Uterus (tissue), 4 donors: ENCODE data around the gene WNK1. TPM values are rescaled to one million over a fixed set of nuclear protein-coding genes. Genes with fewer than 3 reads are reported as not detected.

ENCODE experiments used
- DNase-seq, 2 donors: peaks; one replicate each; pipeline ENCODE4 v3.0.0-alpha.2; 2019 to 2020
- H3K27ac ChIP-seq, 2 donors: fragments of 200-600 bp; sonication (generic); 1 replicate in 1 of 2; 2 replicates in 1 of 2; pipeline ENCODE4 v1.5.1; 2016 to 2018
- H3K27me3 ChIP-seq, 2 donors: fragments of 200-600 bp; sonication (generic); one replicate each; pipeline ENCODE4 v1.5.1; 2018 to 2019; ENCODE audit warnings: control low read depth in 1 of 2
- H3K36me3 ChIP-seq, 2 donors: fragments of 200-600 bp; sonication (generic); one replicate each; pipeline ENCODE4 v1.5.1; 2019; ENCODE audit warnings: control low read depth in 1 of 2
- H3K4me1 ChIP-seq, 2 donors: fragments of 200-600 bp; sonication (generic); one replicate each; pipeline ENCODE4 v1.5.1; 2018 to 2019; ENCODE audit warnings: control low read depth in 1 of 2
- H3K4me3 ChIP-seq, 2 donors: fragments of 200-600 bp; sonication (generic); 1 replicate in 1 of 2; 2 replicates in 1 of 2; pipeline ENCODE4 v1.5.1; 2018 to 2019; ENCODE audit warnings: mild to moderate bottlenecking in 1 of 2
- H3K9me3 ChIP-seq, 2 donors: fragments of 200-600 bp; sonication (generic); one replicate each; pipeline ENCODE4 v1.5.1; 2019; ENCODE audit warnings: control low read depth in 1 of 2
- CTCF ChIP-seq, 4 experiments: fragments of 200-600 bp in 2 of 4; fragments of 450-650 bp in 2 of 4; sonication (generic) in 2 of 4; IDR thresholded peaks; one replicate each; pipeline ENCODE4 v1.5.1; 2016 to 2019; ENCODE audit warnings: antibody characterized with exemption in 4 of 4, mild to moderate bottlenecking in 2 of 4, moderate library complexity in 1 of 4
- POLR2A ChIP-seq, 2 donors: fragments of 450-650 bp; IDR thresholded peaks; one replicate each; pipeline ENCODE4 v1.6.1; 2016; ENCODE audit warnings: antibody characterized with exemption in 2 of 2, mild to moderate bottlenecking in 1 of 2, moderate library complexity in 1 of 2
- intact Hi-C: fragments of 100-400 bp; cut with DNase I; formaldehyde crosslinking; loops from one replicate; pipeline ENCODE4 v1.15.1; 2023; ENCODE audit warnings: low total_unique reads
- total RNA-seq, 4 donors: library from RNA; depleted of rRNA in 3 of 4; stranded (reverse); fragments of >200 nt in 3 of 4; gene quantifications; one replicate each; pipeline versions ENCODE4 v1.1.0 to v1.2.4, GENCODE V29; 2014 to 2023
- donor health status: DM: yes; HTN: yes; CAD: no.

The WNK1 gene
- total RNA-seq, 4 donors from 2014 or later: 57.1 to 208 (median 81.0) TPM

- DNase-seq: no peak
- no peak for TF ChIP-seq CTCF (IDR thresholded peaks at IDR 0.05)
- TF ChIP-seq POLR2A (IDR thresholded peaks at IDR 0.05): no peak
- H3K36me3 ChIP-seq: no peaks in the 10 kb centered on the region
- intact Hi-C loops: no loop called here
- H3K4me3 ChIP-seq: no peak overlapping the region
- H3K4me1 ChIP-seq: peaks cover 4 to 5% of the 10 kb centered on the region in 2 donors
- H3K27ac ChIP-seq: no peak overlapping the region
- no peaks in the 10 kb centered on the region for H3K9me3 ChIP-seq
- H3K27me3 ChIP-seq: no peaks in the 10 kb centered on the region
These were observed 50.1 kb downstream of the WNK1 start for GRCh38 chr12:802242-803120.

- Histone ChIP-seq H3K9me3 (no peaks in the 10 kb centered on the region), H3K36me3 (no peaks in the 10 kb centered on the region), H3K27me3 (no peaks in the 10 kb centered on the region), H3K4me3 (no peak overlapping the region), H3K27ac (no peak overlapping the region), H3K4me1 (peaks cover 4 to 5% of the 10 kb centered on the region in 2 donors)
- DNase-seq: no peak
- intact Hi-C loops: no loop called here
- TF ChIP-seq POLR2A (IDR thresholded peaks at IDR 0.05) (no peak), CTCF (IDR thresholded peaks at IDR 0.05) (no peak)
These were observed 52.7 kb downstream of the WNK1 start for GRCh38 chr12:805022-805632.

GRCh38 chr12:806200-806791 is 53.9 kb downstream of the WNK1 start:
- Histone ChIP-seq H3K4me3 (no peak overlapping the region), H3K27me3 (no peaks in the 10 kb centered on the region), H3K27ac (peak overlapping the region; percentile 20 to 22)

GRCh38 chr12:807041-807735 is 54.8 kb downstream of the WNK1 start:
- no peak for TF ChIP-seq POLR2A (IDR thresholded peaks at IDR 0.05)
- TF ChIP-seq CTCF (IDR thresholded peaks at IDR 0.05): no peak
- DNase-seq: no peak
- Histone ChIP-seq H3K4me1 (peaks cover 4 to 5% of the 10 kb centered on the region in 2 donors), H3K27ac (peak overlapping the region; percentile 22 to 24), H3K9me3 (no peaks in the 10 kb centered on the region), H3K27me3 (no peaks in the 10 kb centered on the region), H3K36me3 (no peaks in the 10 kb centered on the region), H3K4me3 (no peak overlapping the region)
- intact Hi-C loops: no loop called here

More at GRCh38 chr12:806200-806791, 53.9 kb downstream of the WNK1 start:
- no peaks in the 10 kb centered on the region for H3K9me3 ChIP-seq
- TF ChIP-seq POLR2A (IDR thresholded peaks at IDR 0.05) (no peak), CTCF (IDR thresholded peaks at IDR 0.05) (no peak)
- H3K36me3 ChIP-seq: no peaks in the 10 kb centered on the region
- peaks cover 4 to 5% of the 10 kb centered on the region in 2 donors for H3K4me1 ChIP-seq
- intact Hi-C loops: no loop called here
- DNase-seq: no peak
